Transverse colon (tissue), 3 donors: ENCODE results near the gene EHBP1.

Experiments
- EP300 ChIP-seq: sonication (generic); formaldehyde crosslinking; IDR thresholded peaks from one replicate; pipeline ENCODE4 v1.6.1; 2017; ENCODE audit warnings: antibody characterized with exemption, low read depth
- POLR2A ChIP-seq: fragments of 450-650 bp; IDR thresholded peaks from one replicate; pipeline ENCODE4 v1.6.1; 2016; ENCODE audit warnings: antibody characterized with exemption, mild to moderate bottlenecking, moderate library complexity
- TF ChIP-seq, protein P1 (sequence below), 5 experiments: fragments of 200-600 bp in 3 of 5; fragments of 450-650 bp in 2 of 5; sonication (generic) in 3 of 5; IDR thresholded peaks; 1 replicate in 2 of 5; 2 replicates in 3 of 5; pipeline ENCODE4 v1.5.1; 2016 to 2017; ENCODE audit warnings: antibody characterized with exemption in 5 of 5, inconsistent platforms in 3 of 5, mild to moderate bottlenecking in 2 of 5, moderate library complexity in 1 of 5

DNA sequence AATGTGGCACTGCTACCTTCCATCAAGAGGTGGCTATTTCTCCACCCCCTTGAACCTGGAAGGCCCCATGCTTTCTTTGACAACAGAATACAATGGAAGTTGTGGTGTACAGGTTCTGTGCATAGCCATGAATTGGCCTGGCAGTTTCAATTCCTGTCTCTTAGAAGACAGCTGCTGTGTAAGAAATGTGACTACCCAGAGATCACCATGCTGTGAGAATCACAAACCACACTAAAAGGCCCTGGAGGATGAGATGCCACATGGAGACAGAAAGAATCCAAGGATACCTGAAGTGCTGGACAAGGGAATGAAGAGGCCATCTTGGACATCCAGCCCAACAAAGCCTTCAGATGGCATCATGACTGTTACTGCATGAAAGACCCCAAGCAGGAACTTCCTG is 47.7 kb upstream of the EHBP1 start:
- TF ChIP-seq POLR2A (no peak), EP300 (no peak)
- TF ChIP-seq, protein P1, sequence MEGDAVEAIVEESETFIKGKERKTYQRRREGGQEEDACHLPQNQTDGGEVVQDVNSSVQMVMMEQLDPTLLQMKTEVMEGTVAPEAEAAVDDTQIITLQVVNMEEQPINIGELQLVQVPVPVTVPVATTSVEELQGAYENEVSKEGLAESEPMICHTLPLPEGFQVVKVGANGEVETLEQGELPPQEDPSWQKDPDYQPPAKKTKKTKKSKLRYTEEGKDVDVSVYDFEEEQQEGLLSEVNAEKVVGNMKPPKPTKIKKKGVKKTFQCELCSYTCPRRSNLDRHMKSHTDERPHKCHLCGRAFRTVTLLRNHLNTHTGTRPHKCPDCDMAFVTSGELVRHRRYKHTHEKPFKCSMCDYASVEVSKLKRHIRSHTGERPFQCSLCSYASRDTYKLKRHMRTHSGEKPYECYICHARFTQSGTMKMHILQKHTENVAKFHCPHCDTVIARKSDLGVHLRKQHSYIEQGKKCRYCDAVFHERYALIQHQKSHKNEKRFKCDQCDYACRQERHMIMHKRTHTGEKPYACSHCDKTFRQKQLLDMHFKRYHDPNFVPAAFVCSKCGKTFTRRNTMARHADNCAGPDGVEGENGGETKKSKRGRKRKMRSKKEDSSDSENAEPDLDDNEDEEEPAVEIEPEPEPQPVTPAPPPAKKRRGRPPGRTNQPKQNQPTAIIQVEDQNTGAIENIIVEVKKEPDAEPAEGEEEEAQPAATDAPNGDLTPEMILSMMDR (IDR thresholded peaks at IDR 0.05), result no peak
